ENCODE data around the gene SNED1. TPM values are rescaled to one million over a fixed set of nuclear protein-coding genes. Genes with fewer than 3 reads are reported as not detected.
A peak's percentile ranks its signal among the peaks of the same experiment; 100 is the strongest.
"Not testable (repeated sequence)": the region's sequence is repeated elsewhere in the genome, so short reads cannot be mapped to it uniquely, and the experiment has no call there.

The SNED1 gene
- total RNA-seq, 2 experiments from 2014 or later: 0.69 to 0.78 TPM

- H3K36me3 Mint-ChIP-seq (ENCODE audit: low read depth): peaks cover 25% of the 10 kb centered on the region
- no peaks in the 10 kb centered on the region for H3K27me3 Mint-ChIP-seq
- ATAC-seq (peak; percentile 97), DNase-seq (peak; percentile 94)
- no peaks in the 10 kb centered on the region for H3K9me3 Mint-ChIP-seq (ENCODE audit: low read depth)
- ChIA-PET POLR2A (interaction anchor here (0.6 to 1.3 kb wide), 6 partner anchors 10 to 228 kb away, joined by 3 to 7 read pairs (median 3); partner anchors contain the start of gene PASK), CTCF (no interaction called here)
- peak within 1 kb of the TSS; percentile 98 for H3K4me3 Mint-ChIP-seq
- peaks cover 48% of the 10 kb centered on the region for H3K4me1 Mint-ChIP-seq
- peak within 1 kb of the TSS; percentile 99 for H3K27ac Mint-ChIP-seq
- intact Hi-C loops (cut with DNase I, micrococcal nuclease): loop anchor here (1.0 to 10.0 kb wide), 12 partner anchors 24 to 1080 kb away; partner anchors contain the start of genes HDLBP (in 2 of the 2), PPP1R7 (in 2 of the 2), SEPTIN2 (in 2 of the 2) and ATG4B (in 1 of the 2)
Measured at GRCh38 chr2:241102239-241102803, 103.9 kb downstream of the SNED1 start, which contains the start of gene MTERF4. Gene MTERF4, minus strand, starts transcription at chr2:241102287. Its CDS starts 14 bp downstream, at chr2:241102273.

- ChIA-PET CTCF (interaction anchor here (1.3 kb wide), 1 partner anchor 114 kb away, joined by 3 read pairs; no protein-coding TSS in a partner anchor), POLR2A (no interaction called here)
- H3K27me3 Mint-ChIP-seq: no peaks in the 10 kb centered on the region
- H3K9me3 Mint-ChIP-seq (ENCODE audit: low read depth): no peaks in the 10 kb centered on the region
- H3K27ac Mint-ChIP-seq: peak overlapping the region; percentile 99
- intact Hi-C loops (cut with DNase I, micrococcal nuclease): loop anchor here (2.0 to 10.0 kb wide), 7 partner anchors 24 to 1081 kb away; partner anchors contain the start of genes FARP2 (in 1 of the 2), HDLBP (in 1 of the 2), RNPEPL1 (in 1 of the 2) and SEPTIN2 (in 1 of the 2)
- H3K4me1 Mint-ChIP-seq: peaks cover 44% of the 10 kb centered on the region
- no peak for DNase-seq
- H3K36me3 Mint-ChIP-seq (ENCODE audit: low read depth): peaks cover 28% of the 10 kb centered on the region
- peak overlapping the region; percentile 98 for H3K4me3 Mint-ChIP-seq
- no peak for ATAC-seq
Measured at GRCh38 chr2:241103176-241103595, 104.8 kb downstream of the SNED1 start.

GRCh38 chr2:241104611-241105010 lies 106.2 kb downstream of the SNED1 start:
- H3K27ac Mint-ChIP-seq; H3K27me3 Mint-ChIP-seq; H3K4me3 Mint-ChIP-seq; H3K9me3 Mint-ChIP-seq (ENCODE audit: low read depth); POLR2A ChIA-PET; DNase-seq; ATAC-seq: not testable (repeated sequence)
- intact Hi-C loops (cut with DNase I, micrococcal nuclease): loop anchor here (5.0 to 10.0 kb wide), 5 partner anchors 210 to 1082 kb away; partner anchors contain the start of genes FARP2 (in 1 of the 2), HDLBP (in 1 of the 2), RNPEPL1 (in 1 of the 2) and SEPTIN2 (in 1 of the 2)
- Mint-ChIP-seq H3K4me1 (peaks cover 44% of the 10 kb centered on the region), H3K36me3 (ENCODE audit: low read depth) (peaks cover 25% of the 10 kb centered on the region)
- CTCF ChIA-PET: interaction anchor here (0.6 kb wide), 1 partner anchor 25 kb away, joined by 3 read pairs; no protein-coding TSS in a partner anchor

GRCh38 chr2:241105641-241106040 lies 107.2 kb downstream of the SNED1 start:
- ATAC-seq (no peak), DNase-seq (no peak)
- Mint-ChIP-seq H3K9me3 (ENCODE audit: low read depth) (no peaks in the 10 kb centered on the region), H3K4me3 (no peak overlapping the region), H3K36me3 (ENCODE audit: low read depth) (peaks cover 30% of the 10 kb centered on the region), H3K27ac (no peak overlapping the region), H3K4me1 (peaks cover 40% of the 10 kb centered on the region), H3K27me3 (no peaks in the 10 kb centered on the region)
- intact Hi-C loops (cut with DNase I, micrococcal nuclease): loop anchor here in 1 of 2 experiments (10.0 kb wide), 1 partner anchor 209 kb away; the partner anchor contains the start of genes HDLBP and SEPTIN2
- ChIA-PET CTCF (interaction anchor here (1.1 kb wide), 1 partner anchor 27 kb away, joined by 3 read pairs; no protein-coding TSS in a partner anchor), POLR2A (no interaction called here)

GRCh38 chr2:241107031-241107783 lies 108.8 kb downstream of the SNED1 start:
- H3K27me3 Mint-ChIP-seq: no peaks in the 10 kb centered on the region
- DNase-seq (no peak), ATAC-seq (no peak)
- POLR2A ChIA-PET: no interaction called here
- peaks cover 38% of the 10 kb centered on the region for H3K4me1 Mint-ChIP-seq
- no peak overlapping the region for H3K4me3 Mint-ChIP-seq
- intact Hi-C loops (cut with DNase I, micrococcal nuclease): loop anchor here in 1 of 2 experiments (10.0 kb wide), 1 partner anchor 208 kb away; the partner anchor contains the start of genes HDLBP and SEPTIN2
- peaks cover 39% of the 10 kb centered on the region for H3K36me3 Mint-ChIP-seq (ENCODE audit: low read depth)
- H3K27ac Mint-ChIP-seq: no peak overlapping the region
- H3K9me3 Mint-ChIP-seq (ENCODE audit: low read depth): no peaks in the 10 kb centered on the region
- CTCF ChIA-PET: no interaction called here

GRCh38 chr2:241108271-241109209 lies 110.1 kb downstream of the SNED1 start:
- ChIA-PET CTCF (no interaction called here), POLR2A (no interaction called here)
- DNase-seq: no peak
- Mint-ChIP-seq H3K27me3 (no peaks in the 10 kb centered on the region), H3K4me1 (peaks cover 35% of the 10 kb centered on the region), H3K4me3 (peak overlapping the region; percentile 57), H3K36me3 (ENCODE audit: low read depth) (peaks cover 39% of the 10 kb centered on the region), H3K9me3 (ENCODE audit: low read depth) (no peaks in the 10 kb centered on the region), H3K27ac (peak overlapping the region; percentile 92)
- intact Hi-C loops (cut with DNase I, micrococcal nuclease): loop anchor here in 1 of 2 experiments (10.0 kb wide), 1 partner anchor 206 kb away; the partner anchor contains the start of genes HDLBP and SEPTIN2
- ATAC-seq: no peak

- Mint-ChIP-seq H3K4me1 (peaks cover 31% of the 10 kb centered on the region), H3K27ac (peak overlapping the region; percentile 92), H3K9me3 (ENCODE audit: low read depth) (no peaks in the 10 kb centered on the region), H3K4me3 (peak overlapping the region; percentile 57), H3K36me3 (ENCODE audit: low read depth) (peaks cover 41% of the 10 kb centered on the region), H3K27me3 (no peaks in the 10 kb centered on the region)
- ATAC-seq (no peak), DNase-seq (no peak)
- ChIA-PET POLR2A (no interaction called here), CTCF (interaction anchor here (0.8 kb wide), 1 partner anchor 40 kb away, joined by 3 read pairs; the partner anchor contains the start of gene PASK)
- intact Hi-C loops (cut with DNase I, micrococcal nuclease): loop anchor here in 1 of 2 experiments (10.0 kb wide), 1 partner anchor 205 kb away; the partner anchor contains the start of genes HDLBP and SEPTIN2
Measured at GRCh38 chr2:241109210-241110088, 111.0 kb downstream of the SNED1 start.

- no peak for DNase-seq
- POLR2A ChIA-PET: no interaction called here
- ATAC-seq: no peak
- intact Hi-C loops (cut with DNase I, micrococcal nuclease): no loop called here
- peak overlapping the region; percentile 57 for H3K4me3 Mint-ChIP-seq
- H3K4me1 Mint-ChIP-seq: peaks cover 31% of the 10 kb centered on the region
- peaks cover 48% of the 10 kb centered on the region for H3K36me3 Mint-ChIP-seq (ENCODE audit: low read depth)
- CTCF ChIA-PET: interaction anchor here (0.7 to 0.8 kb wide), 2 partner anchors 14 to 39 kb away, joined by 3 read pairs; partner anchors contain the start of gene PASK
- H3K9me3 Mint-ChIP-seq (ENCODE audit: low read depth): no peaks in the 10 kb centered on the region
- H3K27ac Mint-ChIP-seq: peak overlapping the region; percentile 80
- no peaks in the 10 kb centered on the region for H3K27me3 Mint-ChIP-seq
Measured at GRCh38 chr2:241110089-241110606, 111.7 kb downstream of the SNED1 start.

- Mint-ChIP-seq H3K4me1 (peaks cover 31% of the 10 kb centered on the region), H3K9me3 (ENCODE audit: low read depth) (no peaks in the 10 kb centered on the region), H3K27ac (peak overlapping the region; percentile 86), H3K36me3 (ENCODE audit: low read depth) (peaks cover 55% of the 10 kb centered on the region), H3K4me3 (peak overlapping the region; percentile 57), H3K27me3 (no peaks in the 10 kb centered on the region)
- intact Hi-C loops (cut with DNase I, micrococcal nuclease): no loop called here
- ChIA-PET CTCF (interaction anchor here (0.7 kb wide), 1 partner anchor 14 kb away, joined by 3 read pairs; no protein-coding TSS in a partner anchor), POLR2A (no interaction called here)
- DNase-seq (no peak), ATAC-seq (no peak)
Measured at GRCh38 chr2:241110607-241111439, 112.4 kb downstream of the SNED1 start.
